Naive thymus-derived CD8-positive, alpha-beta T cell (primary cell): ENCODE measurements around the gene TPSD1. TPM values are rescaled to one million over a fixed set of nuclear protein-coding genes. Genes with fewer than 3 reads are reported as not detected.
A peak's percentile ranks its signal among the peaks of the same experiment; 100 is the strongest.

Source experiments
- ATAC-seq, 2 donors: fragments of 150-1000 bp; cut with Tn5 transposase in 1 of 2; sonication (Bioruptor Pico), chemical (Tn5 transposase) in 1 of 2; 1 replicate in 1 of 2; 2 replicates in 1 of 2; pipeline ENCODE4 v1.10.0; 2021; ENCODE audit warnings: mild to moderate bottlenecking in 2 of 2, moderate library complexity in 2 of 2
- POLR2A ChIA-PET: fragments of 350-600 bp; sonication (Branson Sonifier 250); formaldehyde crosslinking; loops from one replicate; lab custom pipeline; 2021; ENCODE audit warnings: antibody characterized with exemption; lab: Charles Lee
- DNase-seq, 10 donors: peaks; one replicate each; pipeline versions ENCODE4 v3.0.0 to v3.0.0-alpha.2; 2020 to 2022
- H3K27ac Mint-ChIP-seq, 10 donors: one replicate each; pipeline ENCODE4 v1.8.0; 2020 to 2022; ENCODE audit warnings: mild to moderate bottlenecking in 10 of 10, mixed read lengths in 10 of 10, moderate library complexity in 4 of 10, inconsistent platforms in 1 of 10
- H3K27me3 Mint-ChIP-seq, 5 donors: one replicate each; pipeline ENCODE4 v1.8.0; 2021 to 2022; ENCODE audit warnings: mixed read lengths in 5 of 5
- H3K36me3 Mint-ChIP-seq, 3 donors: one replicate each; pipeline ENCODE4 v1.8.0; 2020 to 2022; ENCODE audit warnings: mixed read lengths in 3 of 3, mild to moderate bottlenecking in 2 of 3, inconsistent platforms in 1 of 3
- H3K4me1 Mint-ChIP-seq, 4 donors: one replicate each; pipeline ENCODE4 v1.8.0; 2021 to 2022; ENCODE audit warnings: mixed read lengths in 4 of 4
- H3K4me3 Mint-ChIP-seq, 10 donors: one replicate each; pipeline ENCODE4 v1.8.0; 2020 to 2022; ENCODE audit warnings: mild to moderate bottlenecking in 10 of 10, mixed read lengths in 10 of 10, moderate library complexity in 6 of 10, inconsistent platforms in 1 of 10
- H3K9me3 Mint-ChIP-seq, 9 donors: one replicate each; pipeline ENCODE4 v1.8.0; 2020 to 2022; ENCODE audit warnings: mixed read lengths in 9 of 9, mild to moderate bottlenecking in 3 of 9, inconsistent platforms in 1 of 9, moderate library complexity in 1 of 9
- polyA plus RNA-seq, 3 donors: library from polyadenylated mRNA; unstranded; fragments of 300-500 nt; fragmentation: Illumina TruSeq; gene quantifications; one replicate each; pipeline ENCODE4 v1.2.3, GENCODE V29; 2021
- total RNA-seq, 8 experiments: library from RNA in 2 of 8; stranded (reverse) in 2 of 8; gene quantifications; one replicate each; pipeline ENCODE4 v1.2.3 and lab custom pipeline; 2021 to 2026

TPSD1 gene
- total and polyA plus RNA-seq, 5 experiments from 2014 or later, result not detected

GRCh38 chr16:1275791-1276579 is 20.1 kb downstream of the TPSD1 start:
- POLR2A ChIA-PET, result no interaction called here
- Mint-ChIP-seq H3K4me1 (peaks cover 0 to 11% (median 4%) of the 10 kb centered on the region in 4 donors), H3K4me3 (no peak overlapping the region), H3K27me3 (peaks cover 2 to 47% (median 23%) of the 10 kb centered on the region in 5 donors), H3K36me3 (no peaks in the 10 kb centered on the region), H3K27ac (peak overlapping the region in 1 of 10 donors; percentile 13), H3K9me3 (no peaks in the 10 kb centered on the region)
- DNase-seq, result no peak
- ATAC-seq, result no peak

- no peak for DNase-seq
- POLR2A ChIA-PET, result no interaction called here
Measured at GRCh38 chr16:1276580-1276878, 20.7 kb downstream of the TPSD1 start.

GRCh38 chr16:1277151-1277598 is 21.3 kb downstream of the TPSD1 start:
- ATAC-seq (no peak), DNase-seq (no peak)
- Mint-ChIP-seq H3K4me3 (no peak overlapping the region), H3K9me3 (no peaks in the 10 kb centered on the region), H3K27ac (no peak overlapping the region), H3K27me3 (peaks cover 2 to 43% (median 21%) of the 10 kb centered on the region in 5 donors), H3K4me1 (peaks cover 0 to 6% (median under 1%) of the 10 kb centered on the region in 4 donors), H3K36me3 (no peaks in the 10 kb centered on the region)
- POLR2A ChIA-PET, result no interaction called here

More at GRCh38 chr16:1276580-1276878, 20.7 kb downstream of the TPSD1 start:
- no peak for ATAC-seq
- Mint-ChIP-seq H3K4me3 (no peak overlapping the region), H3K36me3 (no peaks in the 10 kb centered on the region), H3K9me3 (no peaks in the 10 kb centered on the region), H3K27me3 (peaks cover 2 to 43% (median 21%) of the 10 kb centered on the region in 5 donors), H3K4me1 (peaks cover 0 to 8% (median 1%) of the 10 kb centered on the region in 4 donors), H3K27ac (no peak overlapping the region)

GRCh38 chr16:1277617-1278282 is 21.9 kb downstream of the TPSD1 start:
- Mint-ChIP-seq H3K27me3 (peaks cover 2 to 42% (median 20%) of the 10 kb centered on the region in 5 donors), H3K4me3 (no peak overlapping the region), H3K27ac (no peak overlapping the region), H3K36me3 (no peaks in the 10 kb centered on the region), H3K4me1 (peaks cover 0 to 5% (median 0%) of the 10 kb centered on the region in 4 donors), H3K9me3 (no peaks in the 10 kb centered on the region)
- POLR2A ChIA-PET, result no interaction called here
- DNase-seq (no peak), ATAC-seq (no peak)

- H3K27ac Mint-ChIP-seq, result no peak overlapping the region
- ATAC-seq (no peak), DNase-seq (no peak)
- POLR2A ChIA-PET, result no interaction called here
- H3K4me1 Mint-ChIP-seq, result peaks cover 0 to 3% (median 1%) of the 10 kb centered on the region in 4 donors
- no peak overlapping the region for H3K4me3 Mint-ChIP-seq
- no peaks in the 10 kb centered on the region for H3K9me3 Mint-ChIP-seq
- H3K36me3 Mint-ChIP-seq, result no peaks in the 10 kb centered on the region
- H3K27me3 Mint-ChIP-seq, result peaks cover 0 to 35% (median 12%) of the 10 kb centered on the region in 5 donors
Measured at GRCh38 chr16:1278477-1278876, 22.6 kb downstream of the TPSD1 start.

GRCh38 chr16:1279081-1279944 is 23.4 kb downstream of the TPSD1 start:
- no peaks in the 10 kb centered on the region for H3K9me3 Mint-ChIP-seq
- peaks cover 0 to 3% (median 1%) of the 10 kb centered on the region in 4 donors for H3K4me1 Mint-ChIP-seq
- no peak for ATAC-seq

GRCh38 chr16:1279945-1280589 is 24.2 kb downstream of the TPSD1 start:
- Mint-ChIP-seq H3K27ac (no peak overlapping the region), H3K4me1 (peaks cover 0 to 3% (median 1%) of the 10 kb centered on the region in 4 donors), H3K4me3 (no peak overlapping the region), H3K27me3 (peaks cover 0 to 37% (median 10%) of the 10 kb centered on the region in 5 donors), H3K9me3 (no peaks in the 10 kb centered on the region), H3K36me3 (no peaks in the 10 kb centered on the region)
- POLR2A ChIA-PET, result no interaction called here
- ATAC-seq, result no peak
- DNase-seq, result no peak

More at GRCh38 chr16:1279081-1279944, 23.4 kb downstream of the TPSD1 start:
- Mint-ChIP-seq H3K4me3 (no peak overlapping the region), H3K36me3 (no peaks in the 10 kb centered on the region), H3K27ac (no peak overlapping the region), H3K27me3 (peaks cover 0 to 36% (median 10%) of the 10 kb centered on the region in 5 donors)
- no peak for DNase-seq
- POLR2A ChIA-PET, result no interaction called here

- Mint-ChIP-seq H3K9me3 (no peaks in the 10 kb centered on the region), H3K36me3 (no peaks in the 10 kb centered on the region), H3K4me1 (peaks cover 0 to 3% (median 1%) of the 10 kb centered on the region in 4 donors), H3K4me3 (no peak overlapping the region), H3K27ac (no peak overlapping the region), H3K27me3 (peaks cover 0 to 30% (median 5%) of the 10 kb centered on the region in 5 donors)
- DNase-seq (no peak), ATAC-seq (no peak)
- POLR2A ChIA-PET, result no interaction called here
Measured at GRCh38 chr16:1280783-1281182, 24.9 kb downstream of the TPSD1 start.

GRCh38 chr16:1281517-1281916 is 25.6 kb downstream of the TPSD1 start:
- Mint-ChIP-seq H3K9me3 (no peaks in the 10 kb centered on the region), H3K4me1 (peaks cover 0 to 3% (median 1%) of the 10 kb centered on the region in 4 donors), H3K27me3 (peaks cover 0 to 25% (median 7%) of the 10 kb centered on the region in 5 donors), H3K36me3 (no peaks in the 10 kb centered on the region), H3K27ac (no peak overlapping the region), H3K4me3 (no peak overlapping the region)
- DNase-seq (no peak), ATAC-seq (no peak)
- POLR2A ChIA-PET, result no interaction called here

- no peak for DNase-seq
- no peaks in the 10 kb centered on the region for H3K9me3 Mint-ChIP-seq
- no peak overlapping the region for H3K4me3 Mint-ChIP-seq
- POLR2A ChIA-PET, result no interaction called here
- no peaks in the 10 kb centered on the region for H3K36me3 Mint-ChIP-seq
- no peak for ATAC-seq
- peaks cover 0 to 20% (median 8%) of the 10 kb centered on the region in 5 donors for H3K27me3 Mint-ChIP-seq
- H3K27ac Mint-ChIP-seq, result no peak overlapping the region
- H3K4me1 Mint-ChIP-seq, result peaks cover 0 to 3% (median 1%) of the 10 kb centered on the region in 4 donors
Measured at GRCh38 chr16:1282324-1282973, 26.6 kb downstream of the TPSD1 start.

- DNase-seq (no peak), ATAC-seq (no peak)
- Mint-ChIP-seq H3K27ac (peak overlapping the region in 1 of 10 donors; percentile 37), H3K36me3 (no peaks in the 10 kb centered on the region), H3K4me1 (peaks cover 0 to 3% (median 0%) of the 10 kb centered on the region in 4 donors), H3K4me3 (no peak overlapping the region), H3K9me3 (no peaks in the 10 kb centered on the region), H3K27me3 (peaks cover 2 to 23% (median 6%) of the 10 kb centered on the region in 5 donors)
- POLR2A ChIA-PET, result no interaction called here
Measured at GRCh38 chr16:1283296-1283695, 27.4 kb downstream of the TPSD1 start.
